NCI-H82 treated with DMSO at 0.1 percent for 48 hours (cell line): ENCODE measurements around the gene SERTAD2.

Experiments used
- DNase-seq: peaks from one replicate; lab custom pipeline; 2025; ENCODE audit not compliant: unreplicated experiment; lab: John Stamatoyannopoulos, UW

SERTAD2 gene

DNA sequence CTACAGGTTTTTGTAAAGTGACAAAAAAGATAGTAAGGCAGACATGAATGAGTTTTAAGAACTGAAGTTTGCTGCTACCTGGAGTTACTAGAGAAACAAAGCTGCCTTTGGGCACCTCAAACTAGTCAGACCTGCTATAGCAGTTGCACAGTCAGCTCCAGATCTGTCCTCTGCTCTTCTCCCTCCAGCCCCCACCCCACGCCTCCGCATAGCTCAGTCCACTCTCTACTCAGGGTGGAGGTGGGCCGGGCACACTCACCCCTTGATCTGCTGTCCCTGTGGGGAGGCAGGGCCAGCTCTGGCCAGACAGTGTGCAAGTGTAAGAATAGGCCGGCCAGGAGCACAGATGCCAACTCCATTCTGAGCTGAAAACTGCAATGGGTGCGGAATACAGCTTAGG lies 4.1 kb downstream of the SERTAD2 start:
- no peak for DNase-seq

DNA sequence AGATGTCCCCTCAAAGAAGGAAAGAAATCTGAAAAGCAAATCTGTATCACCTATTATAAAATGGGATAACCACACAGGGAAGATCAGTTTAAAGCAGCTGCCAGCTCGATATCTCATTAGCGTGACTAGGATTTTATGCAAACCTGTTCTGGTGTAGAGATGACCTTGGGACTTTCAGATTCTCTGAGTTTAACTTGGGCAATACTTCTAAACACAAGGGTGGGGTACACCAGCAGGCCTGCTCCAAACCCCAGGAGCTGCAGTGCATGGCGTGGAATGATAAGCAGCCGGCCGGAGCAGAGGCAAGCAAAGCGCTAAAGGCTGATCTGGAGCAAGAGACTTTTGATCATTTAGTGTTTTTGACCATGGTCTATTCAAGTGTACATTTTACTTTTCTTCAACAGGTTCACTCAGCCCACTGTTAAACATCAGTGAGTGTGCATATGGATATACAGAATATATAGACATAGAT lies 4.7 kb downstream of the SERTAD2 start:
- peak; percentile 77 for DNase-seq

DNA sequence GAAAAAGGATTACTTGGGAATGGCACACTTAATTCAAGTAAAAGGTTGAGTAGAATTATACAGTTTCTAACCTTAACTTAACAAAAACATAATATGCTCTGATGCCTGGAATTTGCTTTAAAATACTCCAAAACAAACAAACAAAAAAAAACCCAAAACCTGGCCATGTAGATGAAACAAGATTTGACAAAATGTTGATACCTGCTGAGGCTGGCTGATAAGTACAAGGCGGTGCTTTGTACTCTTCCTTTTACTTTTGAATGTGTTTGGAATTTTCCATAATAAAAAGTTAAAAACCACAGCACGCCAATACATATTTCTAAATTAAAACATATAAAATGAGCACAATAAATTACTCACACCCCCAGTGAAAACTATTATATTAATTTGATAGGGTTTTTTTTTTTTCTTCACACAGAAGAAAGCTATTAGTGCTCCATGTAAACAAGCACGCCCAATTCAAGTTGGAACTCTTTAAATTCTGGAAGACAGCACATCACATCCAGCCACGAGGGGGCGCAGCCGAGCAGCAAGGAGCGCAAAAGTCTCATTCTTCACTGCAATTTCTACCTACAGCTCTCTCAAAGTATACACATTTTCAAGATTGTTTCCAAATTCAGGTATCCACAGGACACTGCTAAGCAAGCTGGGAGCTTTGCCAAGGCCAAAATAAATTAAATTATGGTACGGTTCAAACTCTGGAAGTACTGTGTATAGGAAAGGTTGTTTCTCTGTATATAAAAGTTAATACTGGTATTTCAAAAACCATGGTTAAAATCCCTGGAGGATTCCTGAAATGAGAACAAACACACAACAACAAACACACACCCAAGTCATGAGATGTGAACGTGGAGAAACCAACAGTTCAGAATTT lies 7.5 kb downstream of the SERTAD2 start:
- peak; percentile 76 for DNase-seq

DNA sequence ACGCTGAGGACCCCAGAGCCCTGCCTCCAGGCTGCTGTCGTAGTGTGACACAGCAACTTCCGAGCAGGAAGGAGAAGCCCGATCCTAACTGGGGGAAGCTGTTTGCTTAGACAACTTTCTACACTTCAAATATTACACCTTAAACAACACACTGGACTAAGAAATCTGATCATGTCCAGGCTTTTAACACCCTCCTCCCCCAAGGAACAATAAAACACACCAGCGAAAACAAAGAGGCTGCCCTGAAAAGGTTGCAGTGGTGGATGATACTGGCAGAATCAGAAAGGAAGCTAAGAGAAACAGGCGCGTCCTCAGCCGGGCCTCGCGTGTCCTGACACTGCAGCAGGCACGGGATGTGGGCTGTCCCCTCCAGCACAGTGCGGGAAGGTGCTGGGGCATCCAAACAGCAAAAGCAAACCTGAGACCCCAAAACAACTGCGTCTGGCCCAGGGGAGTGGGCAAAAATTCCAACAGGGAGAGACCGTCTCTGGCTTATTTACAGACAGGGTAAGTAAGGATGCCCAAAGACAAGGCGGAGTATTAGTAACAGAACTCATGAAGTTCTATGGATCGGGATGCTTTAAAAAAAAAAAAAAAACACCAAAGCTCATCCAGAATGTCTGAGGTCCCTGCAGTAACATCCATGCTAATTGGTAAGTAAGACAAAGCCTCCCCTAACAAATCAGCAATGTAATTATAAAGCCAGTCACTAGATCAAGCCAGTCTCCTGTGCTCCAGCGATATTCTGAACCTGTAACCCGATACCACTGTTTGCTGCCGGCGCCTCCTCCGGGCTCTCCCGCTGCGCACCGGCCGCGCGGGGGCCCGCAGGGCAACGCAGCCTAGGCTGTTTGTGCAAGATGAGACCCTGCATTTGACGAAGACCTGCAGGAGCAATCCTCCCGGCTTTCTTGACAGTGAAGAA lies 9.0 kb downstream of the SERTAD2 start:
- DNase-seq: peak; percentile 94

DNA sequence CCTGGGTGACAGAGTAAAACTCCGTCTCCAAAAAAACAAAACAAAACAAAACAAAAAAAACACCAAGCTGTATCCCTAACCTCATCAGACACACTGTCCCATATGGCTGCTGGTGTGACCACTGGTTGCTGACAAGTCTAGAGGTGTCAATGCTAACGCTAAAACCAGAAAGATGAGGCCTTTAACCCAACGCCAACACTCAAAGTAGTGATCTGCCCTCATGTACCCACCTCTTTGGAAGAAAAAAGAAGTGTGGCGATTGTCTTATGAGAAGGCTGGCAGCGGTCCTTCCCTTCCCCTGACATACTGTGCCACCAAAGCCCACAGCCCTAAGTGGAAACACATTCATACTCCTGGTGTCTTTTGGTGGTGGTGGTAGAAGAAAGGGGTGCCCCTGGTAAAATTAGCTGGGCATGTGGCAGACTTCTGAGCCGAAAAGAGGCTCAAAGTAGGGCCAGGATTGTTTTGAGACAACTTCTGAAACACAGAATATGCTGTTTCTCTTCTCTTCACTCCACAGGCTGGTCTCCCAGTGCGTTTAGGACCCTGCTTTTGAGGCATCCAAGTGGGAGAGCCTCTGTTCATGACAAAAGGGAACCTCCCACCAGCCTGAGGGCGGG lies 9.8 kb downstream of the SERTAD2 start:
- no peak for DNase-seq

DNA sequence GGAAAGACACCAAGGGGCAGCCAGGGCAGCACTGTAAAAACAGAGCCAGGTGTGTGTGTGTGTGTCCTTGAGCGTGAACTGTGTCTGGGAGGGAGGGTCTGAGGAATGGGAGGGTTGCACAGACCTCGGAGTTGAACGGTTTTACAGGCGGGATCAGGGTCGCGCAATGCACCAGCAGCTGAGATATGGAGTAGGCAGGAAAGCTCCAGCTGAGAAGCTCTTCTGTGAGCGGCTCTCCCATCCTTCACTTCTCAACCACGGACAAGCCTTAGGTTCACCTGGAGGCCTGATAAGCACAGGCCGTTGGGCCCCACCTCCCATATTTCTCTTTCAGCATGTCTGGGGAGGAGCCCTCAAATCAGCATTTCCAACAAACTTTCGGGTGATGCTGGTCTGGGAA lies 12.1 kb downstream of the SERTAD2 start:
- DNase-seq: no peak

DNA sequence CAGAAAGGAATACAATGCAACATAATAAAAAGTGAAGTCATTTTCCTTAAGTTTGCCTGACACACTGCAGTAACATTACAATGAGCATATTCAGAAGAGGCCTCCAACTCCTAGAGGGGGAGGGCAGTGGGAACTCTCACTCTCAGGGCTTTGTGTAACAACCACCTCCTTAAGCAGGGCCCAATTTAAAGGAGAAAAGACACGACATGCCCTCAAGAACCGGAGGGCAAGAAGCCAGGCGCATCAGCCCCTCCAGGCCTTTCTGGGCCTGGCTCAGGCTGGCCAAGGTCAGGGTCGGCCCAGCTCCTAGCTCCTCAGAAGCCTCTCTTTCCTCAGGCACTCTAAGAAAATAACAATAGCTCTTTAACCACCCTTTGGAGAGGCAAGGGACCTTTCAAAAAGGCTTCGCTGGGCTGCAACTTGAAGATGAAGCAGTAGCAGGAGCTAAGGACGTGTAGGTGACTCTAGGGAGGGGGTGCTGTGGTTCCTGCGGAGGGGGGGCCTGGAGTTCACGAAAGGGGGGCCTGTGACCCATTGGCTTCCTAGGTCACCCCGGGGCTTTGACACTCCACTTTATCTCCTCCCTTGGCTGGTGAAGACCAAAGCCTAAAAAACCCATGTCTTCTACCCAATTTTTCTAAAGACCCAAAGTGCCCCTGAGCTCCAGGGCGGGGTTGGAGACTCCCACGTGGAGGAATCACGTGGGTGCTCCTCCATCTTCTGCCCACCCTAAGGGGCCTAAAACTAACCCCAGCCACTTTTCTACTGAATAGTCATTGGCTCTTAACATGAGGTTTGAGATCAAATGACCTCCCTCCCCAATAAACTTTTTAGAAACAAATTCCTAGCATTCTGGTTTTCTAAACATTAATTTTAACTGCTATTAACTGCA lies 13.3 kb downstream of the SERTAD2 start:
- no peak for DNase-seq

DNA sequence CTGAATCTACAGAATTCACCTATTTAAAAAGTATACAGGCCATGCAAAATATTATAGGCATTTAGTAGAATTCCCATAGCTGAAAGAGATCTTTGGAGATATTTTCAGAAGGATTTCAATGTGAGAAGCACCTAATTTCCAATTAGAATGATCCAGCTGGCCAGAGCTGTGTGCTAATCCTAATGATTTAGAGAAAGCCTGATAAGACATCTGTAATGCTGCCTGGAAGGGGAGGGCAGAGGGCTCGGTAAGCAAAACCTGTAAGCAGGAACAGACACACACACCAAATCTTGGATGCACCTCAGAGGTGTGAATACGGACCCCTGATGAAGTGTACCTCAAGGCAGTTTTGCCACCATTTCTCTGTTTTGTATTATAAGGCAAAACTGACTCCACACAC lies 14.0 kb downstream of the SERTAD2 start:
- DNase-seq: peak; percentile 80

DNA sequence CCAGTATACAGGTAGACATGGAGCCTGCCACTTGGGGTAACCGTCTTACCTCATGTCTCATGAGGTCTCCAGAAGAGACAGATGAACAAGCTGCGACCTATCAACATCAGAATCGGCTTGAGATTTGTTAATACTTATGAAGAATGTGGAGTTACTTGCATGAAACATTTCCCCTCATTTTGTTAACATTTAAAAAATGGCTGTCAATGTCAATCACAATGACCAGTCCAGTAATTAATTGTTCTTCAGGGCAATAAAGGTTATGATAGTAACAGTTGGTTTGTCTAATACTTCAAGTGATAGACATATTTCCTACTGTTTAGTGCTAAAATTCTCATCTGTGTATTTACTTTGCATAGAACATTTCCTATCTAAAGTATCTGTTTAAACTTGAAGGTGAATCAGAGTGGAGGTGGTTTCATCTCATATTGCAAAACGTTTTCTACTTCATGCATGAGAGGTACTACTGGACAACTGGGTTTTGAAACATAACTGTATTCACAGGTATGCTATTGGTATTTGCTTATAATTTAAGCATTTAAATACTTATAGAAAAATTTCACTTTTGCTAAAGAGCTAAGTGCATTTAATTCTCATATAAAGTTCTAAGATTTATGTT lies 15.1 kb downstream of the SERTAD2 start:
- no peak for DNase-seq

DNA sequence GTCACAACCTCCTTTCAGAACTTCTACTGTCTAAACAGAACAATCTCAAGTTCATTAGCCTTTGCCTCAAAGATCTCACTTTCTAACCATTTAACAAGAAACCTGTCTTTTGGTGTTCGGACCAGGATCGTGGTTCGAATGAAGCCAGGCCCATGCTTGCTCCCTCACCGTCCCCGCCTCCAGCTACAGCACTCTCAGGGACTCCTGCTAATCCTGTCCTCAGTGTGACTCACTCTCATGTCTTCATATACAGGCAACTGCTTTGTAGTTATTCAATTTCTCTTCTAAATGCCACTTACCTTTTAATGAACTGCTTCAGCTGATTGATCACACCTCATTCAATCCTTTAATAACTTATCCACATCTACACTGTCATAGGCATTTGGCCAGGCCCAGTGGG lies 15.8 kb downstream of the SERTAD2 start:
- no peak for DNase-seq

DNA sequence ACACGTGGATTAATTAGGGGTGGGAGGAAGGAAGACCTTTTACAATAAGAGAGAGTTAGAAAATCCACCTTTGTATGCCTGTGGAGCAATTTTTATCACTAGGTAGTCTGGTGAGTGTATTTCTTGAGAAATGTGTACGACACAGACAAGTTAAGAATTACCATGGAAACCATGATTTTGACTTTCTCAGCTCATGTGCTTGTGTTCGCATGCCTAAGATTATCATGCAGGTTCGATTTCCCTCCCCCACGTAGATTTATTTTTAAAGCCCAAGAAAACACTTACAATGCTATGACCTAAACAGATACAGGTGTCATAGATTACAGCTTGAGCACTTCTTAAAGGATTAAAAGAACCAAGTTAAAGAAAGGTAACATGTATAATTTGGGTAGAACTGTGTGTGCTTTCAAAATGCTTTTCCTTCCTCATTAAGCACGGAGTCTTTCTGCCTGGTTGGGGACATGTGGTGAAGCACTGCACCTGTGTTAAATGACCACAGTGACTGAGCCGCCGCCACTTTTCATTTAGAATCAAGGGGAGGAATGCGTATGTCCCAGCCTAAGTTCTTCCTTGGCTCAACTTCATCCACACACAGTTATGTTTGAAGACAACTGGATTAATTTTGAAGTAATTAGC lies 16.6 kb downstream of the SERTAD2 start:
- DNase-seq: no peak

DNA sequence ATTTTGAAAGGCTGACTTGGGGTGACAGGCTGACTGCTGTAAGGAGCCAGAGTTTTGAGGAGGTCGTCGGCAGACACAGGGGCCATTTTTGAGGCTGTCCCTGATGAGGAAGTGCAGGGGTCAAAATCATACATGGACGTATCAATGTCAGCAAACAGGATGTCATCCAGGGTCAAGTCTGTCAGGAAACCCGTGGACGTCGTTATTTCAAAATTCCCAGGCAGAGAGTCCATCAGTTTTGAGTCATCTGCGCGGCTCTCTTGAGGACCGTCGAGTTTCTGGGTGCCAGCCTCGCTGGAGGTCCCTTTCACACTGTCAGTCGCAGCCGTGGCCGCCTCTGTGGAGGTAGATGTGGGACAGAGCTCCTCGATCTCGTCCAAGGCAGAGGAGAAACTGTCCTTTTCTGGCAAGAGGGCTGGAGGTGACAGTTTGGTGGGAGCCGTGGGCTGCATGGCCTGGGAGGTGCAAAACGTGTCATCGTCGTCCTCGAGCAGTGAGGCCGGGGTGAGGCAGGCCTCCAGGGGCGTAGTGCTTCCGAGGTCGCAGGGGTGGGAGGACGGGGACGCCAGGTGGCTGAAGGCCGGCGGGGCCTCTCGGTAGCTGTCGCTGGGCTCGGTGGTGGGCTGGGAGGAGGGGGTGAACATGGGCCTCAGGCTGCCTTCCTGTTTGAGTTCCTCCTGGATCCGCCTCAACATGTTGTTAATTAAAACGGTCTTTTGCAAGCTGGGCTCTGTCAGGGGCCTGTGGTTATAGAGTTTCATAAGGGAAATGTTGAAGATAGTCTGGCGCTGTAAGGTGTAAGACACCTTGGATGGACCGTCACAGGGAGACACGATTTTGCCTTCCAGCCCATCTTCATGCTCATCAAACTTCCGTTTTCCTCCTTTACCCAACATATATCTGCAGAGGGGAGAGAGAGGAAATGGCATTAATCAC lies 17.5 kb downstream of the SERTAD2 start:
- no peak for DNase-seq

DNA sequence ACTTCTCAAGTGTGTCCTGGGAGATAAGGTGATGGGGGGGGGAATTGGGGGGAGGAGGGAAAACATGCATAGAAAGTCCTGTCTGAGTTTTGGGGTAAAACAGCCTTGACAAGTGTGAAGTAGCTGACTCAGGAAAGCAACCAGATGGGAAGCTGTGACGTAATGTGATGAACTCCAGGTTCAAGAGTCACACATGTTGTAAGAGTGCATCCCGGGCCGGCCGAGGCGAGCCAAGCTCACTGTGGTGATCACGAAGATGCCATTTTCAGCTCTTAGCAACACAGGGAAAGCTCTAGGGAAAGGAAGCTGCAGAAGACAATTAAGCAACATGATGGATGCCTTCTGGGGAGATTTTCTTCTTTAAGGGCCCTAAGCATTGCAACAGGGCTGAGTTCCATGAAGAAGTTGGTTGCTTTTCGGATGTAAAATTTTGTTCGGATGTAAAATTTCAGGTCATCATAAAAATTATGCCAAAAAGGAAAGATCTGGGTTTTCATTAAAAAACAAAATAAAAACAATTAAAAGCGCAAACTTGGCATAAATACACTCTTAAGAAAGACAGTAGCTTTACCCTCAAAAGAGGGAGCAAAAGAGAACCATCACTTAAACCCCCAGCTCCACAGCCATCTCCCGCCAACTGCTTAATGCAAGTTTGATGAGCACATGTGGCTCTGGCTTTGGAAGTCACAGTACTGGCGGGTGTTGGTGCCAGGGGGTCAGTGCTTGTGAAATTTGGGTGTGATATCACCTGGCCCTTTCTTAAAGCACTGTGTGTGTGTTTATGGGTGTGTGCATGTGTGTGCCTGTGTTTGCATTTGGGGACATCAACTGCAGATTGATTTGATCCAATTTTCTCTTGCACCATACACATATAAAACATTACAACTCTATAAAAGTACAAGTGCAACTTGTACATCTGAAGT lies 19.1 kb downstream of the SERTAD2 start:
- DNase-seq: no peak

DNA sequence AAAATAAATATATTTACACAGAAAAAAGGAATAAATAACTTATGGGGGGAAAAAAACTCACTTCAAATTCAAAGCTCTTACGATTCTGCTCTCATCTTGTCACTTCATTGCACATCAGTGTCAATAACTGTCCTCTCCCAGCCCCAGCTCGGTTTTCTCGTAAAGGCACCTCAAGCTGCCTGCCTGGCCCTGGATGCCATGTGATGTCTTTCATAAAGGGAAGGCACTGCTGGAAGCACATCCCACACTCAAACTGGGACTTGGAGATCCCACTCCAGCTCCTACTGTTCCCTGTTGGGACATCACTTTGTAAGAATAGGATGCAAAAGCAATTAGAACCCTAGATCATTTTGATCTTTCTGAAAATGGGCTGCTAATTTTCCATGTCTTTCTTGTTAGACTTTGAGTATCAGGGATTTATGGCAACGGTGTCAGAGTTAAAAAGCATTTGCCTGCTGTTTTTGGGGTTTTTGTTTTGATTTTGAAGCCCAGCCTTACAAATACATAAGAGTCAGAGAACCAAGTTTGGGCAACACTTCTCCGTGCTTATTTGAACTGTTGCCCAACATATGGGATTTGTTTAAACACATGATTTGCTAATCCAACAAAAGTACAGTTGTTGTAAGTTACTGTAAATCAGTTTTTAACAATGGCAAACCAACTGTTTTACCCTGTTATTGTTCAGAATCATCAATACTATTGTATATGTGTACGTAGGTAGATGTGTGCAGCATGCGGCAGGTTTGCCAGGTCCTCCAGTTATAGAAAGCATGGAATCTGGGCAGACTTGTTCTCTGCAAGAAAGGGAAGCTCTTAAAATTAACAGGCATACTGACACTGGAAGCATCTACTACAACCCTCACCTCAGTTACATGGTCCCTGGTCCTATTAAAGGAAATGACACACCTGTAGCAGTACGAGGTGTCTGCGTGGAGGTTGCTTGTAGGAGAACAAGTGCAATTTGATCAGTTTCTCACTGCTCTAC lies 20.6 kb downstream of the SERTAD2 start:
- no peak for DNase-seq

DNA sequence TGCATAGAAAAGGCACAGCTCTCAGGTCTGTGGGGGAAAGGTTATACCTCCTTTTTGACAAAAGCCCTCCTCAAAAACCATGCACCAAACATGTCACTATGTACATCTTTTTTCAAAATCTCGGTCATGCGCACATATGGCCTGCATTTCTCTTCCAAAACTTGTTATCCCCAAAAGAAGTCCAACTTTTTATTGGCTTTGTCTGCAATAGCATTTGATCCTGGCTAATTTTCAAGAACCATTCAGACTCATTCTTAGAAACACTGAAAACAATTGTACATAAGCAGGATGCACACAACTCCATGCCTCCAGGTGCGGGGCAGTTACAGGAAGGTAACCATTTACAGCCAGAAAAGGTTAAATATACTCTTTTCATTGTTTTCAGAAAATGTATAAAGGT lies 21.9 kb downstream of the SERTAD2 start:
- no peak for DNase-seq

DNA sequence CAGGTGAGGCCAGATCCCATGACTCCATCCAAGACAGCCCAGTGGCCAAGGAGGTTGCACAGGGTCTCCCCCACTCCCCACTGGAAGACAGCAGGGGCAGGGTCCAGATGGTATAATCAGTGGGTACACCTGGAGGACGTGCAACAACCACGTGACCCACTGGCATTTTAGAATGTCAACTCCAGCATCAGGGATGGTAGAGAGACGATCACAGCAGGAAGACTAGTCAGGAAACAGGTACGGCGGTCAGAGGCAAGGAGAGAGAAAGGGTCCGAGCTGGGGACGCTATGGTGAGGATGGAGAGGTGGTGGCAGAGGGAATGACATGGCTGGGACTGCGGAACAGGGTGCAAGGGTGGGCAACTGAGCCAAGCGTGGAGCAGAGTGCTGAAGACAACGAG lies 23.0 kb downstream of the SERTAD2 start:
- no peak for DNase-seq
